H1 (cell line): Measurements from ENCODE around the gene TTC31. TPM values are rescaled to one million over a fixed set of nuclear protein-coding genes. Genes with fewer than 3 reads are reported as not detected.

ENCODE experiments used
- CTCF ChIA-PET: fragments of 300-600 bp; sonication (Branson Sonifier 250); formaldehyde crosslinking; loops from one replicate; lab custom pipeline; 2021; ENCODE audit not compliant: partially characterized antibody; lab: Charles Lee
- POLR2A ChIA-PET: fragments of 300-600 bp; sonication (Branson Sonifier 250); formaldehyde crosslinking; loops from one replicate; lab custom pipeline; 2021; ENCODE audit warnings: inconsistent platforms; ENCODE audit not compliant: partially characterized antibody; lab: Charles Lee
- DNase-seq, 2 experiments: peaks; one replicate each; pipeline versions ENCODE4 v3.0.0 to v3.0.0-alpha.2; 2010 to 2022; ENCODE audit warnings: low spot score in 2 of 2, low read depth in 1 of 2, mixed read lengths in 1 of 2
- FAIRE-seq: peaks from 2 replicates; lab custom pipeline; 2011; peaks lifted over from hg19 to GRCh38; lab: Jason Lieb, UNC
- H2AFZ ChIP-seq: 2 replicates; pipeline ENCODE4 v1.8.1; 2012; ENCODE audit warnings: low read length, inconsistent platforms
- H2AK5ac ChIP-seq: 2 replicates; pipeline ENCODE4 v1.6.1; 2013; ENCODE audit warnings: low read depth, low read length
- H2BK120ac ChIP-seq: replicated peaks from 2 replicates; pipeline ENCODE3; 2013; ENCODE audit warnings: low read depth, low read length, inconsistent platforms
- H2BK12ac ChIP-seq: 2 replicates; pipeline ENCODE4 v1.6.1; 2013; ENCODE audit warnings: low read depth, low read length
- H2BK15ac ChIP-seq: 2 replicates; pipeline ENCODE4 v1.6.1; 2013; ENCODE audit warnings: low read length
- H2BK20ac ChIP-seq: 2 replicates; pipeline ENCODE4 v1.6.1; 2013; ENCODE audit warnings: low read length
- H2BK5ac ChIP-seq: 2 replicates; pipeline ENCODE4 v1.6.1; 2013; ENCODE audit warnings: low read depth, low read length
- H3K14ac ChIP-seq: 2 replicates; pipeline ENCODE4 v1.6.1; 2013; ENCODE audit warnings: inconsistent platforms; ENCODE audit not compliant: insufficient read length
- H3K18ac ChIP-seq: 2 replicates; pipeline ENCODE4 v1.6.1; 2013; ENCODE audit warnings: low read length; ENCODE audit errors: extremely low read depth
- H3K23ac ChIP-seq: 2 replicates; pipeline ENCODE4 v1.6.1; 2013; ENCODE audit warnings: inconsistent platforms; ENCODE audit not compliant: insufficient read length
- H3K23me2 ChIP-seq: 2 replicates; pipeline ENCODE4 v1.6.1; 2013; ENCODE audit warnings: low read depth, low read length
- H3K27ac ChIP-seq: 2 replicates; pipeline ENCODE4 v1.6.1; 2011; ENCODE audit warnings: low read depth, low read length, inconsistent platforms
- H3K27me3 ChIP-seq, 4 experiments: replicated peaks in 1 of 4; 1 replicate in 1 of 4; 2 replicates in 3 of 4; pipeline versions ENCODE4 v1.6.1 to v1.8.1; 2011 to 2013; ENCODE audit warnings: low read length in 3 of 4, mild to moderate bottlenecking in 3 of 4, inconsistent platforms in 2 of 4, mixed read lengths in 2 of 4, moderate library complexity in 1 of 4; ENCODE audit not compliant: control insufficient read depth in 3 of 4, insufficient read depth in 3 of 4; ENCODE audit errors: extremely low read depth in 1 of 4
- H3K36me3 ChIP-seq, 4 experiments: 2 replicates each; pipeline versions ENCODE4 v1.6.1 to v1.8.1; 2011 to 2013; ENCODE audit warnings: mild to moderate bottlenecking in 4 of 4, low read length in 3 of 4, moderate library complexity in 2 of 4, control low read depth in 1 of 4, inconsistent platforms in 1 of 4; ENCODE audit not compliant: insufficient read depth in 4 of 4, control insufficient read depth in 2 of 4
- H3K4ac ChIP-seq: replicated peaks from 2 replicates; pipeline ENCODE3; 2013; ENCODE audit warnings: low read length, low read depth, mixed read lengths, inconsistent platforms; ENCODE audit not compliant: insufficient read length
- H3K4me1 ChIP-seq, 4 experiments: replicated peaks in 1 of 4; 1 replicate in 1 of 4; 2 replicates in 3 of 4; pipeline versions ENCODE4 v1.6.1 to v1.8.1; 2011 to 2013; ENCODE audit warnings: low read length in 3 of 4, inconsistent platforms in 2 of 4, mixed read lengths in 1 of 4; ENCODE audit not compliant: insufficient read depth in 4 of 4, control insufficient read depth in 3 of 4
- H3K4me2 ChIP-seq, 2 experiments: 2 replicates each; pipeline versions ENCODE4 v1.6.1 to v1.8.1; 2011 to 2013; ENCODE audit warnings: low read depth in 2 of 2, low read length in 2 of 2, control low read depth in 1 of 2, inconsistent platforms in 1 of 2, mild to moderate bottlenecking in 1 of 2; ENCODE audit not compliant: insufficient read depth in 1 of 2
- H3K4me3 ChIP-seq, 4 experiments: fragments of 200-600, 300-600 bp in 1 of 4; sonication (generic), shearing (Covaris generic), sonication (Bioruptor Twin) in 1 of 4; 2 replicates each; pipeline versions ENCODE4 v1.5.1 to v1.8.1; 2011 to 2016; ENCODE audit warnings: low read length in 4 of 4, low read depth in 3 of 4, control low read depth in 2 of 4, inconsistent platforms in 2 of 4, mild to moderate bottlenecking in 2 of 4, mixed read lengths in 1 of 4, moderate library complexity in 1 of 4; ENCODE audit not compliant: insufficient read depth in 2 of 4; ENCODE audit errors: extremely low read depth in 1 of 4
- H3K56ac ChIP-seq: replicated peaks from 2 replicates; pipeline ENCODE3; 2013; ENCODE audit warnings: low read depth, mild to moderate bottlenecking, mixed read lengths, low read length, inconsistent platforms; ENCODE audit not compliant: insufficient read length
- H3K79me1 ChIP-seq: 2 replicates; pipeline ENCODE4 v1.6.1; 2013; ENCODE audit warnings: low read depth, low read length, control low read depth
- H3K79me2 ChIP-seq, 2 experiments: 2 replicates each; pipeline versions ENCODE4 v1.6.1 to v1.8.1; 2012 to 2013; ENCODE audit warnings: low read length in 2 of 2, mild to moderate bottlenecking in 2 of 2, inconsistent platforms in 1 of 2; ENCODE audit not compliant: insufficient read depth in 2 of 2, control insufficient read depth in 1 of 2
- H3K9ac ChIP-seq, 4 experiments: replicated peaks in 1 of 4; 1 replicate in 1 of 4; 2 replicates in 3 of 4; pipeline versions ENCODE4 v1.6.1 to v1.8.1; 2011 to 2013; ENCODE audit warnings: low read depth in 3 of 4, low read length in 3 of 4, control low read depth in 2 of 4, mild to moderate bottlenecking in 2 of 4, moderate library complexity in 2 of 4, inconsistent platforms in 1 of 4; ENCODE audit errors: extremely low read depth in 1 of 4
- H3K9me3 ChIP-seq, 2 experiments: 2 replicates each; pipeline versions ENCODE4 v1.6.1 to v1.8.1; 2012 to 2013; ENCODE audit warnings: mild to moderate bottlenecking in 2 of 2, moderate library complexity in 2 of 2, control low read depth in 1 of 2, inconsistent platforms in 1 of 2, low read depth in 1 of 2, low read length in 1 of 2, mixed read lengths in 1 of 2; ENCODE audit not compliant: insufficient read depth in 2 of 2
- H4K20me1 ChIP-seq, 2 experiments: replicated peaks in 1 of 2; 2 replicates each; pipeline versions ENCODE3 to v1.8.1; 2011 to 2013; ENCODE audit warnings: inconsistent platforms in 2 of 2, low read length in 2 of 2, mild to moderate bottlenecking in 1 of 2; ENCODE audit not compliant: insufficient read depth in 2 of 2, control insufficient read depth in 1 of 2
- H4K5ac ChIP-seq: 2 replicates; pipeline ENCODE4 v1.6.1; 2013; ENCODE audit warnings: low read length, low read depth, mixed read lengths, inconsistent platforms; ENCODE audit not compliant: insufficient read length
- H4K8ac ChIP-seq: 2 replicates; pipeline ENCODE4 v1.8.0; 2013; ENCODE audit warnings: mild to moderate bottlenecking, moderate library complexity, low read length, inconsistent platforms; ENCODE audit not compliant: insufficient read depth; ENCODE audit errors: extremely low read depth
- H4K91ac ChIP-seq: replicated peaks from 2 replicates; pipeline ENCODE3; 2013; ENCODE audit warnings: low read length, mixed read lengths, inconsistent platforms; ENCODE audit not compliant: insufficient read length
- CHD1 ChIP-seq: IDR thresholded peaks from 2 replicates; pipeline ENCODE4 v1.6.1; 2012; ENCODE audit warnings: low read depth, low read length, improper control_type of control experiment
- EP300 ChIP-seq, 2 experiments: IDR thresholded peaks; 1 replicate in 1 of 2; 2 replicates in 1 of 2; pipeline ENCODE4 v1.6.1; 2011 to 2012; ENCODE audit warnings: low read depth in 2 of 2, low read length in 2 of 2, mild to moderate bottlenecking in 2 of 2, borderline replicate concordance in 1 of 2, inconsistent platforms in 1 of 2, moderate library complexity in 1 of 2
- EZH2 ChIP-seq: fragments of 200-600 bp; sonication (generic); IDR thresholded peaks from 2 replicates; pipeline ENCODE4 v1.7.1; 2012; ENCODE audit warnings: low read depth, mild to moderate bottlenecking, moderate library complexity, low read length, inconsistent platforms; ENCODE audit not compliant: severe bottlenecking
- MAFK ChIP-seq: IDR thresholded peaks from 2 replicates; pipeline ENCODE4 v1.6.1; 2012; ENCODE audit warnings: low read depth, mild to moderate bottlenecking, improper control_type of control experiment, low read length
- RAD21 ChIP-seq, 2 experiments: IDR thresholded peaks in 1 of 2; conservative IDR thresholded peaks in 1 of 2; 2 replicates each; pipeline ENCODE4 v1.6.1; 2011; ENCODE audit warnings: low read depth in 2 of 2, low read length in 2 of 2, improper control_type of control experiment in 1 of 2, inconsistent platforms in 1 of 2, mild to moderate bottlenecking in 1 of 2, moderate library complexity in 1 of 2
- SIRT6 ChIP-seq: IDR thresholded peaks from one replicate; pipeline ENCODE4 v1.7.1; 2012; ENCODE audit warnings: low read length, inconsistent platforms
- SP1 ChIP-seq: IDR thresholded peaks from 2 replicates; pipeline ENCODE4 v1.6.1; 2011; ENCODE audit warnings: low read depth, low read length
- SUZ12 ChIP-seq: fragments of 200-600 bp; sonication (generic); IDR thresholded peaks from 2 replicates; pipeline ENCODE4 v1.6.1; 2012; ENCODE audit warnings: mild to moderate bottlenecking, inconsistent platforms, low read length, moderate library complexity, mixed read lengths
- TAF1 ChIP-seq: IDR thresholded peaks from 2 replicates; pipeline ENCODE4 v1.6.1; 2011; ENCODE audit warnings: mild to moderate bottlenecking, low read depth, low read length
- TEAD4 ChIP-seq: IDR thresholded peaks from 2 replicates; pipeline ENCODE4 v1.6.1; 2012; ENCODE audit warnings: low read depth, low read length, inconsistent platforms, mixed read lengths
- WGBS, 2 experiments: shearing (Covaris generic) in 1 of 2; methylation state at CpG; one replicate each; pipeline versions ENCODE4 v1.1.6 to v1.1.7; 2013 to 2015; ENCODE audit warnings: low lambda C conversion rate in 2 of 2, mixed read lengths in 2 of 2, inconsistent platforms in 1 of 2, low coverage in 1 of 2, missing lambda C conversion rate in 1 of 2; ENCODE audit not compliant: insufficient replicate concordance in 2 of 2, insufficient coverage in 1 of 2, insufficient read length in 1 of 2; ENCODE audit errors: extremely low coverage in 1 of 2, missing lambda C conversion rate in 1 of 2; 5-methylcytosine and 5-hydroxymethylcytosine counted together
- polyA plus RNA-seq, 7 experiments: library from polyadenylated mRNA; depleted of rRNA in 3 of 7; stranded (reverse) in 5 of 7; unstranded in 2 of 7; fragments of >200 nt in 5 of 7; fragments of 200-250 nt in 2 of 7; gene quantifications; 1 replicate in 5 of 7; 2 replicates in 1 of 7; 4 replicates in 1 of 7; pipeline versions ENCODE4 v1.2.1 to v1.2.3, GENCODE V29; 2011 to 2013; ENCODE audit warnings: missing spikeins in 2 of 7, mixed read lengths in 2 of 7
- total RNA-seq: library from RNA; stranded (reverse); fragmentation: NEBNext Ultra II Directional; extraction: Animal tissue kit (Norgen Biotek cat#: 25700); gene quantifications from 2 replicates; pipeline ENCODE4 v1.2.1, GENCODE V29; 2021

Gene TTC31
- total and polyA plus RNA-seq, 2 of the 8 experiments (the other 6 are each of a cell fraction or from before 2014, with no cell fraction given): 28.8 to 29.9 TPM

DNA sequence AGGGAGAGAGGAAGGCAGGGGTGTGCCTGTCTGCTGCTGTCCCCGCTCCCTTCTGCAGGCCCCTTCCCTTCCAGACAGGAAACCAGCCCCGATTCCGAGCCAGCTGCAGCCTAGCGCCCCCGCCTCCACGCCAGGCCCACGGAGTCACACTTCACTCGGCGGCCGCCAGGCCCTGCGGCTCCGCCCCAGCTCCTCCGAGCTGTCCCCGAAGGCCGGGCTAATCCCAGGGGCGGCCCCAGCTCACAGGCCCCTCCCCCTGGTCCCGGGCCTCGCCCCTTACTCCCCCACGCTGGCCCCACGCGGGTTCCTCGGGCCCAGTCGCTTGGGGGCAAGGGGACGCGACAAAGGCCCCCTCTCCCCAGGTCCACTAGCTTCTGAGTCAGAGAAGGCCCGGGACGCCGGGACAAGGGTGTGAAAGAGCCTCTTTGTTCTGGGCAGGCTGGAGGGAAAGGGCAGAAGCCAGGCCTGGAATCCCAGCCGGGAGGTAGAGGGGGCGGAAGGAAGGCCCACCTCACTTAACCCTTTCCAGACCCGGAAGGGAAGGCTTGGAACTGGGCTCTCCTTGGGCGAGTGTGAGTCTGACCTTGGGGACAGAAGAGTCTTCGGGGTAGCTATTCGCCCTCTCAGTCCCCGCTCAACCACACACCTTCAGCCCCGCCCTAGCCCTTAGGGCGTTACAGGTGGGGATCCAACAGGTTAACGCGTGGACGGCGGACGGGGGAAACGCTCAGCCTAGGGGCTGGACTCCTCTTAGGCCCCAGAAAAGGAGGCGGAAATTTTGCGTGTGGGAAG is 42.3 kb upstream of the TTC31 start:
- Histone ChIP-seq H3K14ac (no peak overlapping the region), H3K4me1 (peaks cover 4 to 24% (median 17%) of the 10 kb centered on the region in 4 experiments; a peak in 6 of 7 replicates), H2BK20ac (no peak overlapping the region), H3K4ac (no peak overlapping the region), H3K4me3 (peak overlapping the region; percentile 69 to 90 (median 80)), H3K9me3 (no peaks in the 10 kb centered on the region), H2BK120ac (no peak overlapping the region), H2BK5ac (peak overlapping the region; percentile 79), H3K9ac (peak overlapping the region; percentile 64 to 77 (median 74)), H4K20me1 (peaks cover 4 to 10% of the 10 kb centered on the region in 2 experiments), H3K23me2 (peaks cover 6% of the 10 kb centered on the region; the same call in 1 of the 2 replicates), H2AFZ (peak overlapping the region; percentile 71; the same call in 1 of the 2 replicates), H3K79me2 (peaks cover 4 to 35% of the 10 kb centered on the region in 2 experiments; a peak in 2 of 4 replicates), H3K36me3 (peaks cover 0 to 5% (median 0%) of the 10 kb centered on the region in 4 experiments; a peak in 1 of 8 replicates), H4K91ac (no peak overlapping the region), H2BK12ac (no peak overlapping the region), H3K56ac (peak overlapping the region; percentile 72), H3K27me3 (no peaks in the 10 kb centered on the region; a peak in 2 of 7 replicates), H2BK15ac (no peak overlapping the region; the same call in 1 of the 2 replicates), H2AK5ac (no peak overlapping the region), H3K18ac (peak overlapping the region; percentile 72; the same call in 1 of the 2 replicates), H4K5ac (peak overlapping the region; percentile 92), H3K79me1 (peaks cover 13% of the 10 kb centered on the region), H3K27ac (peak overlapping the region; percentile 87), H3K4me2 (peak overlapping the region; percentile 68 to 92), H3K23ac (no peak overlapping the region), H4K8ac (peak overlapping the region; percentile 97)
- ChIA-PET POLR2A (interaction anchor here (0.6 to 3.9 kb wide), 24 partner anchors 9 to 179 kb away, joined by 3 to 66 read pairs (median 4); partner anchors contain the start of genes AUP1, C2orf81, CCDC142 and HTRA2), CTCF (interaction anchor here (0.6 to 3.1 kb wide), 14 partner anchors 9 to 106 kb away, joined by 3 to 16 read pairs (median 4); partner anchors contain the start of genes CCDC142, TTC31 and WBP1)
- DNase-seq: peak in 1 of 2 experiments; percentile 92
- 1% methylated on average over 31 of the region's 45 CpGs; no CpG with 5 or more reads in 1 of the 2 experiments for WGBS, 2 experiments
- no peak for FAIRE-seq
- peak; percentile 81; the same call in 1 of the 2 replicates for TF ChIP-seq SP1
- peak; percentile 69; the same call in 1 of the 2 replicates for TF ChIP-seq TAF1
- no peak for TF ChIP-seq EP300 (IDR thresholded peaks at IDR 0.05; ENCODE audit: borderline replicate concordance in 1 of 2, low read depth in 2 of 2, low read length in 2 of 2)
- no peak for TF ChIP-seq EZH2
- no peak for TF ChIP-seq SUZ12
- TF ChIP-seq MAFK: no peak
- TF ChIP-seq SIRT6: no peak
- TF ChIP-seq CHD1: no peak
- TF ChIP-seq TEAD4: peak; percentile 56; the same call in 1 of the 2 replicates
- TF ChIP-seq RAD21 (IDR thresholded peaks at IDR 0.05 in 1 of 2, conservative IDR thresholded peaks at IDR 0.05 in 1 of 2; ENCODE audit: low read depth in 2 of 2, low read length in 2 of 2): no peak
